NK-92 (cell line): ENCODE measurements around the gene F10.
"Not testable (repeated sequence)": the region's sequence is repeated elsewhere in the genome, so short reads cannot be mapped to it uniquely, and the experiment has no call there.

Source experiments
- DNase-seq: peaks from one replicate; lab custom pipeline; 2025; ENCODE audit not compliant: unreplicated experiment; lab: John Stamatoyannopoulos, UW

F10 gene

GRCh38 chr13:113151745-113152690 lies 29.4 kb downstream of the F10 start:
- no peak for DNase-seq

- DNase-seq = no peak
Observed at GRCh38 chr13:113152691-113152983, 30.0 kb downstream of the F10 start.

- no peak for DNase-seq
Observed at GRCh38 chr13:113152984-113153809, 30.6 kb downstream of the F10 start.

DNA sequence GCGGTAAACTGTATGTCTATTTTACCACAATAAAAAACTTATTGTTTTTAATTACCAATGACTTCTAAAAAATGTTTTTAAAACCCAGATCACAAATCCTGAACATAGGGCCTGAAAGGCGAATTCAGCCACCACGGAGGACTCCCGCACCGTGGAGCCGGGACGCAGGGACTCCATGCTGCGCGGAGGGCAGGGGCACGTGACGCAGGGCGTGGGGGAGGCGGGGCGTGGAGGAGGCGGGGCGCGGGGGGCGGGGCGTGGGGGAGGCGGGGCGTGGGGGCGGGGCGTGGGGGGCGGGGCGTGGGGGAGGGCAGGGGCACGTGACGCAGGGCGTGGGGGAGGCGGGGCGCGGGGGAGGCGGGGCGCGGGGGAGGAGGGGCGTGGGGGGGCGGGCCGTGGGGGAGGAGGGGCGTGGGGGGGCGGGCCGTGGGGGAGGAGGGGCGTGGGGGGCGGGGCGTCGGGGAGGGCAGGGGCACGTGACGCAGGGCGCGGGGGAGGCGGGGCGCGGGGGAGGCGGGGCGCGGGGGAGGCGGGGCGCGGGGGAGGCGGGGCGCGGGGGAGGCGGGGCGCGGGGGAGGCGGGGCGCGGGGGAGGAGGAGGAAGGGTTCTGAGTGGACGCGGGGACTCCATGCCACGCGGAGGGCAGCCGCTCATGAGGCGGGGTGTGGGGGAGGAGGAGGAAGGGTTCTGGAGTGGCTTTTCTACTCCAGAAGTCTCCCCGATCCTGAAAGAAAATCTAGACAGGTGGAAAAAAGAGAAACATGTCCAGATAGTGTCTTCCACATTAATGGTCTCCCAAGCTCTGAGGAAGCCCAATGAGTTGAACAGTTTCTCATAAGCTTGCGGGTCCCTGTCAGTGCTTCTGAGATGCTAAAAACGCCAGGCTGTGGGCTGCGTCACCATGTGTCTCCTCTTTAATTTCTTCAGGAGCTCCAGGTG lies 31.5 kb downstream of the F10 start:
- no peak for DNase-seq

- no peak for DNase-seq
Observed at GRCh38 chr13:113155201-113155600, 32.6 kb downstream of the F10 start.

DNA sequence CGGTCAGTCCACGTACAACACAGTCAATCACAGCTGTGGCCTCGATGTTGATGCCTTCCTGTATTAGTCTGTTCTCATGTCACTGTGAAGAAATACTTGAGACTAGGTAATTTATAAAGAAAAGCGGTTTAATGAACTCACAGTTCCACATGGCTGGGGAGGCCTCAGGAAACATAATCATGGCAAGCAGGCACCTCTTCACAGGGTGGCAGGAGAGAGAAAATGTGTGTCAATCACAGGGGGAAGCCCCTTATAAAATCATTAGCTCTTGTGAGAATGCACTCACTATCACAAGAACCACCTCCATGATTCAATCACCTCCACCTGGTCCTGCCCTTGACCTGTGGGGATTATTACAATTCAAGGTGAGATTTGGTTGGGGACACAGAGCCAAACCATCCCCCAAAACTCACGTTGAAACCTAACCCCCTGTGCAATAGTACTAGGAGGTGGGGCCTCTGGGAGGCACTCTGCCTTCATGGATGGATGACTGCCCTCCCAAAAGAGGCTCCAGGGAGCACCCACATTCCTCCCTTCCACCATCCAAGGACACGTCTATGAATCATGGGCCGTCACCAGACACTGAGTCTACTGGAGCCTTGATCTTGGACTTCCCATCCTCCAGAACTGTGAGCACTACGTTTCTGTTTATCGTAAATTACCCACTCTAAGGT lies 33.5 kb downstream of the F10 start:
- no peak for DNase-seq

DNA sequence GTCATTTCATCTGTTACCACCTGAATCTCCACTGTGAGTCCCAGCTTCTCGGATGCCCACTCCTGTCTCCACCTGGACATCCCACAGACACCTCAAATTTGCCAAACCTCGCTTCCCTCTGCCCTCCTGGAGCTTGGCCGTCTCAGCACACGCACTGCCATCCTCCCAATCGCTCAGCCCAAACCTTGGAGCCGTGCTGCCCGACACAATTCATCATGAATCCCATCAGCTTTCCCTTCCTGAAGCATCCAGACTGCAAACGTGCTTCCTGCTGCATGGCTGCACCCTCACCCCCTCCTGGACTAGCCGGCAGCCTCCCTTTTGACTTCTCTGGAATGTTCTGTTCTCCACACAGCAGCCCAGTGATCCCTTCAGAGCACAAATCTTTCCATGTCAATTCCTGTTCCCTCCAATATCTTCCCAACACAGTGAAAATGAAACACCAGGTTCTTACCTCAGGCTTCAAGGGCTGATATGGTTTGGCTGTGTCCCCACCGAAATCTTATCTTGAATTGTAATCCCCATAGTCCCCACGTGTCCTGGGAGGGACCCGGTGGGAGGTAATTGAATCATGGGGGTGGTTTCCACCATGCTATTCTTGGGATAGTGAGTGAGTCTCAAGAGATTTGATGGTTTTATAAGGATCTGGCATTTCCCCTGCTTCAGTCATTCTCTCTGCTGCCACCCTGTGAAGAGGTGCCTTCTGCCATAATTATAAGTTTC lies 34.8 kb downstream of the F10 start:
- no peak for DNase-seq

DNA sequence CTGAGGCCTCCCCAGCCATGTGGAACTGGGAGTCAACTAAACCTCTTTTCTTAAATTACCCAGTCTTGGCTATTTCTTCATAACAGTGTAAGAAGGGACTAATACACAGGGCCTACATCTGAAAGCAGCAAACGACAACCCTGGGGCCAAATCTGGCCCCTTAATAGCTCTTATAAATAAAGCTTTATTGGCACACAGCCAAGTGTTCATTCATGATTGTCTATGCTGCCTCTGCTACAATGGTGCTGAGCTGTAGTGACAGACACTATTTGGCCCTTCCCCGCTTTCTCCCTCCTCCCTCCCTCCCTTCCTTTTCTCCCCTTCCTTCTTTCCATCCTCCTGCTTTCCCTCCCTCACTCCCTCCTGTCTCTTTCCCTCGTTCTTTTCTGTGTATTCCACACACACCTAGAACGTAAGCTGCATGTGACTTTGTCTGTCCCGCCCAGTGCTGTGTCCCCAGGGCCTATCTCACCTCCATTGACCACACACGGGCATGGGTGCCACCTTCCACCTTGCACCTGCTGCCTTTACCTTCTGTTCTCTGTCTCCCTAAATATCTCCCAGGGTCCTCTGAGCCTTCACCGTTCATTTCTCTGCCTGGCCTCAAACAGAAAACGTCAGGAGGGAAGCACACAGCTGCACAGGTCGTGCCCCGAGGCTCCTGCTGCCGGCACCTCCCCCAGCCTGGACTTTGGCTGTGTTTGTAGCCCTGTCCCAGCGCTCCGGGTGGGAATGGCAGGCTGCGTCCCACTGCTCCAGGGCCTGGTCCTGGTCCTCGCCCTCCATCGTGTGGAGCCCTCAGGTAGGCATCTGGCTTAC lies 35.5 kb downstream of the F10 start, which contains the start of gene PROZ:
Gene PROZ, plus strand, starts transcription at position 720 of the 819 bp plus-strand sequence. Its CDS starts 13 bp downstream, at position 733.
- DNase-seq = no peak

GRCh38 chr13:113158946-113159345 lies 36.3 kb downstream of the F10 start:
- DNase-seq = no peak

- DNase-seq = no peak
Observed at GRCh38 chr13:113159701-113160100, 37.1 kb downstream of the F10 start.

- no peak for DNase-seq
Observed at GRCh38 chr13:113160983-113161382, 38.4 kb downstream of the F10 start.

DNA sequence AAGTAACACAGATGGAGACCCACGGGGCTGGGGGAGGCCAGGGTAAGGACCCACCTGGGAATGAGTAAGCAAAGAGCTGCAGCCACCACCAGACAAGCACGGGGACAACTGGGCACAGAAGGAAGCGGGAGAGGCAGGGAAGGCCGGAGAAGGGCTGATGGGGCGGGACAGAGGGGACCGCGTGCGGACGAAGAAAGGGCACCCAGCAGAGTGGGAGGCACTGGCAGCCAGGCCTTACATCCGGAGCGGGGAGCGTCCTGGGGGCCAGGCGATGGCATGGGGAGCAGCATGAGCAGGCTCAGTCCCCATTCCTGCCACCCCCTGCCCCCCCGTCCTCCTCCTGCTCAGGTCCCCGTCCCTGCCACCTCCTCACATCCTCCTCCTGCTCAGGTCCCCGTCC lies 38.8 kb downstream of the F10 start:
- no peak for DNase-seq

GRCh38 chr13:113161975-113162374 lies 39.4 kb downstream of the F10 start:
- DNase-seq = not testable (repeated sequence)

DNA sequence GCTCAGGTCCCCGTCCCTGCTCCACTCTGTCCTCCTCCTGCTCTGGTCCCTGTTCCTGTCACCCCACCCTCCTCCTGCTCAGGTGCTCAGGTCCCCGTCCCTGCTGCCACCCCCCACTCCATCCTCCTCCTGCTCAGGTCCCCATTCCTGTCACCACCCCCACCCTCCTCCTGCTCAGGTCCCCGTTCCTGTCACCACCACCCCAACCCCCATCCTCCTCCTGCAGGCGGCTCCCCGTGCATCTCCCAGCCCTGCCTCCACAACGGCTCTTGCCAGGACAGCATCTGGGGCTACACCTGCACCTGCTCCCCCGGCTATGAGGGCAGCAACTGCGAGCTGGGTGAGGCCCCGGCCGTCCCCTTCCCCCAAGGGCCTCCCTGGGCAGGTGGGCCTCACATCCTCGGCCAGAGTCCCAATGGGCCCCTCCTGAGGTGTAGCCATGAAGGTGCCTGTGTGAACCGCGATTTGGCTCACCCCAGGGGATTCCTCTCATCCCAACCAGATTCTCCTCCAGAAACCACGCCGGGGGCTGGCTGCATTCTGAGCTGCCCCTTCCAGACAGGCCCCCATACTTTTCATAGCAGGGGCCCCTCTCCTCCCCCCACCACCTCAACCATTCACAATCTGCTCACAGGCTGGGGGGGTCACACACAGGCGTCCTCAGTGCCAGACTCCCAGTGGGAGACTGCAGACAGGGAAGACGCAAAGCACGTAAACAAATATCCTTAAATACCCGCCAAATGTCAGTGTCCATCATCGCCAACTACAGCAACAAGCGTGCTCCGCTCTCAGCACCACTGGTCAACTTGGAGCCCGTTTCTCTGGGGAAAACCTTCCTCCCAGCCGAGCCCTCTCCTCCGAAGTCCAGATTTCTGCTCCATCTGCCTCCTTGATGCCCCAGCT lies 40.4 kb downstream of the F10 start:
- DNase-seq = no peak

- no peak for DNase-seq
Observed at GRCh38 chr13:113164492-113164891, 41.9 kb downstream of the F10 start.

DNA sequence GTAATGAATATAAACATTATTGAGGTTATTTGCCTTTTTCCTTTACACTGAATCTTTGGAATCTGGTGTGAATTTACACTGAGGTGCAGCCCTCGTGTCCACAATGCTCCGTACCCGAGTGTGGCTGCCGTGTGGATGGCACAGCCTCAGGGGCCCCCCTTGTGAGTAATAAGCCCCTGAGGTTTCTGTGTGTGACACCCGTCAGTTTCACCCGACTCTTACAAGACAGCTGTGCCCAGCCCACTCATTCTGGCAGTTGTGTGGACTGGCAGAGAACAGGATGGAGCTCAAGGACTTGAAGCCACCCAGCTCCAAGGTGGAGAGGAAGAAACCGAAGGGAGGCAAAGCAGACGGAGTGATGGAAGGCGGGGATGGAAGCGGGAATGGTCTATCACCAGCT lies 43.7 kb downstream of the F10 start:
- DNase-seq = no peak

DNA sequence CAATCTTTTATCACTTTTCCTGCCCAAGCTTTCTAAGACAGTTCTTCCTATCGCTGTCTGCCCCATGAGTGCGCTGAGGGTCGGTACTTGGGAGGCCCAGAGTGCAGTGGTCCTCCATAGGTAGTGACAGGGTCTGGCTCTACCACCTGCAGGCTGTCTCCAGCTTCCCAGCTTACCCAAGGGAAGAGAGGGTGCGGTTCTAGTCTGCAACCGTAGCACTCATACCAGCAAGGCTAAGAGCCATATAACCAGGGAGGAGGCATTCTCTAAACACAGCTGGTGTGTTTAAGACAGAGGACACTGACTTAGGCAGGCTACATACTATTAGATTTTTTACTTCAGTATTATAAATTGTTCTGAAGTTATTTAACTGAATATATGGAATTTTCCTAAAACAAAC lies 44.1 kb downstream of the F10 start:
- DNase-seq = no peak

DNA sequence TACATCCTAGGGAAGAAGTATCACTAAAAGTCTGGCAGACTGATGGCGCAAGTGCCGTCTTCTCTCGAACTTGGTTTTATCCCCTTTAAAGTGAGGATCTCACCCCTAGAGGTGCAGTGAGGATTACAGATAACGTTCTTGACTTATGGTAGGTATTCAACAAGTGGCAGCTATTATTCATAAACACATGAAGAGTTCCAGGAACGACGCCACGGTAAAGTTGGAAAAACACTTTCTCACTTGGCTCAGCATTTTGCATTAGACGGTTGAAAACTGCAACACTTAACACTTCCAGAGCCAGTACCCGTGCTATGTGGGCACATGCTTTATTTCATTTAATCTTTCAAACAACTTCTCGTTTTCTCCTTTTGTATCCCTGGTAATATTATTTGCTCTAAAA lies 44.6 kb downstream of the F10 start:
- no peak for DNase-seq
